Measurements from ENCODE around the gene MTRF1.
"Not testable (repeated sequence)": the region's sequence is repeated elsewhere in the genome, so short reads cannot be mapped to it uniquely, and the experiment has no call there.

MTRF1 gene

DNA sequence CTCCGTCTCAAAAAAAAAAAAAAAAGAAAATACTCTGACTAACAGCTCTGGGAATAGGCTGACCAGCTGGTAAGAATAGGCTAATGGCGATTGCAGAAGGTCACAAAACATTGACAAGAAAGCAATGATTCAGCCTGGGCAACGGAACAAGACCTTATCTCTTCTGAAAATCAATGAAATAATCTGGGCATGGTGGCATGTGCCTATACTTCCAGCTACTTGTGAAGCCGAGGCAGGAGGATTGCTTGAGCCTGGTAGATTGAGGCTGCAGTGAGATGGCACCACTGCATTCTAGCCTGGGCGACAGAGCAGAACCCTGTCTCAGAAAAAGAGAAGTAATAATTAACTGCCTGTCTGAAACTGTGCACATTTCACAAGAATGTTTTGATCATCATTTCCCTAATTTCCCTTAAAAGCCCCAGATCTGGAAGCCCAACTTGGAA, 18.8 kb upstream of the MTRF1 start:
- no peak for DNase-seq (ENCODE audit: low read depth in 2 of 2)

DNA sequence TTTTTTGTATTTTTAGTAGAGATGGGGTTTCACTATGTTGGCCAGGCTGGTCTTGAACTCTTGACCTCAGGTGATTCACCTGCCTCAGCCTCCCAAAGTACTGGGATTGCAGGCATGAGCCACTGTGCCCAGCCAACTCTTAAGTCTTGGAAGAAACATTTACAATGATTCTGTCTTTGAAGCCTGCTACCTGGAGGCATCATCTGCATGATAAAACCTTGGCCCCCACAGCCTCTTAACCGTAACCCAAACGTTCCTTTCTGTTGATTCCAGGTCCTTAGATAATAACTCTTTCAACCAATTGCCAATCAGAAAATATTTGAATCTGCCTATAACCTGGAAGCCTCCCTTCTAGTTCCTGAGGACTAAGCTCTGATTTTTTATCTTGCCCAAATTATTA, 15.8 kb upstream of the MTRF1 start:
- not testable (repeated sequence) for DNase-seq (ENCODE audit: low read depth in 2 of 2)

DNA sequence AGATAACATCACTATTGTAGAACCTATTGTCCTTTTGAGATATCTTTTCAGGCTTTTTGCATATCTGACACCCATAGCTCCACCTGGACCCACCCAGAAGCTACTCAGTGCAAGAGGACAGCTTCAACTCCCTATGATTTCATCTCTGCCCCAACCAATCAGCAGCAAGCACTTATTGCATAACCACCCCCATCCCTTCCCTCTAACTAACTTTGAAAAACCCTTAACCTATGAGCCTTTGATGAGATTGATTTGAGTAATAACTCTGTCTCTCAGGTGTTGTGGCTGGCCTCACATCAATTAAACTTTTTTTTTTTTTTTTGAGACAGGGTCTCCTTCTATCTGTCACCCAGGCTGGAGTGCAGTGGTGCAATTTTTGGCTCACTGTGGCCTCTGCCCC, 13.4 kb upstream of the MTRF1 start:
- no peak for DNase-seq (ENCODE audit: low read depth in 2 of 2)

DNA sequence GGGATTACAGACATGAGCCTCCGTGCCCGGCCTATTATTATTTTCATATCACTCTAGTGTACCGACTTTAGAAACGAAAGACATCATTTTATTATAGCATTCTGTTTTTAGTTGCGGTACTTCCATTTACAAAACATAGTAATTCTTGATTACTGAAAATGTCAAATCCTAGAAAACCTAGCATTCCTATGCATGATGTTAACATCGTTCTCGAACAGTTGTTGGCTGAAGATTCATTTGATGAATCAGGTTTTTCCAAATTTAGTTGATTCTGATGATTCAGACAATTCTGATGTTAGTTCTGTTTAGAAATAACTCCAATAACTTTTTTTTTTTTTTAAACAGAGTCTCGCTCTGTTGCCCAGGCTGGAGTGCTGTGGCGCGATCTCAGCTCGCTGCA, 11.5 kb upstream of the MTRF1 start:
- DNase-seq (ENCODE audit: low read depth in 2 of 2), result no peak

DNA sequence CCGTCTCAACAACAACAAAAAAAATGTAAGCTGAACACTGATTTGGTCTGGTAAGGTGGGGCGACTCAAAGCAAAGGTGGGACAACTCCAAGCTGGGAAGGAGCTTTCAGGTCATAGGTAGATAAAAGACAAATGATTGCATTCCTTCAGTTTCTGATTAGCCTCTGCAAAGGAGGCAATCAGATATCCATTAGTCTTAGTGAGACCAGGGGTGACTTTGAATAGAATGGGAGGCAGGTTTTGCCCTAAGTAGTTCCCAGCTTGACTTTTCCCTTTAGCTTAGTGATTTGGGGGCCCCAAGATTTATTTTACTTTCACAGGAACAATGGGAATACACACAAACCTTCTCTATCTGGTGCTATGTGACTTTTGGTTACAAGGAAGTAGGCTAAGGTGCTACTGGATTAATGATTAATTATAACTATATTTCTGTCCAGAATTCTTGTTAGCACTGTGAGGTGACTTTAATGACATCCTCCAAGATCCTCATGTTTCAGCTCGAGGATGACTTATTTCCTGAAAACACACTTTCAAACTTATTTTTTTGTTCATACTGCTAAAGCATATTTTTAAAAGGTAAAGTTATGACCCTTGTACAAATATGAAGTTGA, 10.6 kb upstream of the MTRF1 start:
- no peak for DNase-seq (ENCODE audit: low read depth in 2 of 2)

DNA sequence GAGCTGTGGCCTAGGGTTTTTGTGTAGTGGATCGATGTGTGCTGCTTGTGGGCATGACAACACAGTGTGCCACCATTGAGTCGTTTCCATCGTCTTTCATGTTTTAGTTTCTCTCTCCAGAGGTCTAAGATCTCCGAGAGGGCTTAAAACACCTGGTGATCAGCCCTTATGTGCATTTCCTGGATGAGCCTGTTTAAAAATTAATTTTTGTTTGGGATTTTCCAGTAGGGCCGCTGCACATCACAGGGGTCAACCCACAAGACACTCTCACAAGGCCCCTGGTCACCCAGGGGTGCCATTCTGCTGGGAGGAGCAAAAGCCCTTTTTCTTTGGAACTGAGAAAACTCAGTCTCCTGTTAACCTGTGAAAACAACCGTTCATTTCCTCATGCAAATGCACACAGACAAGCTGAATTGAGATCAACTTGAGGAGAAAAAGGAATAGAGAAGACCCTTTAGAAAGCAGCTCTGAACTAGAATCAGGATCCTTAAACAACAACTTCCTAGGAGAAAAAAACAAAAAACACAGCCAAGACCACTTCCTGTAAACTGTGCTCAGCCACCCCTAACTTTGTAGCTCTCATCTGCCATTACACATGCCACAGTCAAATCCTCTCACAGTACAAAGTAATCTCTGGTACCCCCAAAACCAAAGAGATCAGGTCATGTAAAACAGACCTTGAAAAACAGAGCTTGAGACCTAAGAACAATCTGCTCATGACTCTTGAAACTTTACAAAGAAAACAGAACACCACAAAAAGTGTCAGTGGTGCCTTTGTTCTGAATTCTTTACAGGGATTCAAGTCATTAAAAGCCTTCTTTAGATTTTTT, 8.3 kb upstream of the MTRF1 start:
- DNase-seq (ENCODE audit: low read depth in 2 of 2), result no peak

DNA sequence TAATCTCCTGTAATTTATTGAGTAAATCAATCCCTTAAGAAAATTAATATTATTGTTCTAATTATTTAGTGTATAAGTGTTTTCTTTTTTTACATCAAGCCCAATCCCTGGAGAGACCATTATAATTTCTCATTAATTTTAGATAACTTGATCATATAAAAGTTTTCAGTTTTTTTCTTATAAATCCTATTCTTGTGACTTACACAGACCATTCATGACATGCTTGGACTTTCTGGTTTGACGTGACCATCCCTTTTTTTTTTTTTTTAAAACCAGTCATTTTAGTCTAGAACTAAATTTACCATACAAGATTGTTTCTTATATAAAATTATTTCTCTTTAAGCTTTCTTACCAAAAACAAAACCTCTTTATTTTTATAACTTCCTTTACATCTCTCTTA, 5.4 kb upstream of the MTRF1 start:
- no peak for DNase-seq (ENCODE audit: low read depth in 2 of 2)

DNA sequence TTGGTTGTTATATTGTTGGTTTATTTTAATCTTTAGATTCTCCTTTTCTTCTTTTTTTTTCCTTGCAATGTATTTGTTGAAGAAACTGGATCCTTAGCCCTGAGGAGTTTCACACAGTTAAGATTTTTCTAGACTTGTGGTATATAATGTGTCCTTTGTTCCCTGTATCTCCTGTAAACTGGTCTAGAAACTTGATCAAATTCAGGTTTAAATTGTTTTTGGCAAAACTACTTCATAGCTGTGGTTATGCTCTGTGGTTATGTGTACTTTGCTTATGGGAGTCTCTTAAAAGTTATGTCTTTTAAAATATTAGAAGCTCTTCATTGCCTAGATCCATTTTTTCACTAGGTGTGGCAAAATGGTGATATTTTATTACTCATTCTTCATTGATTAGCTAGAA, 3.7 kb upstream of the MTRF1 start:
- no peak for DNase-seq (ENCODE audit: low read depth in 2 of 2)

DNA sequence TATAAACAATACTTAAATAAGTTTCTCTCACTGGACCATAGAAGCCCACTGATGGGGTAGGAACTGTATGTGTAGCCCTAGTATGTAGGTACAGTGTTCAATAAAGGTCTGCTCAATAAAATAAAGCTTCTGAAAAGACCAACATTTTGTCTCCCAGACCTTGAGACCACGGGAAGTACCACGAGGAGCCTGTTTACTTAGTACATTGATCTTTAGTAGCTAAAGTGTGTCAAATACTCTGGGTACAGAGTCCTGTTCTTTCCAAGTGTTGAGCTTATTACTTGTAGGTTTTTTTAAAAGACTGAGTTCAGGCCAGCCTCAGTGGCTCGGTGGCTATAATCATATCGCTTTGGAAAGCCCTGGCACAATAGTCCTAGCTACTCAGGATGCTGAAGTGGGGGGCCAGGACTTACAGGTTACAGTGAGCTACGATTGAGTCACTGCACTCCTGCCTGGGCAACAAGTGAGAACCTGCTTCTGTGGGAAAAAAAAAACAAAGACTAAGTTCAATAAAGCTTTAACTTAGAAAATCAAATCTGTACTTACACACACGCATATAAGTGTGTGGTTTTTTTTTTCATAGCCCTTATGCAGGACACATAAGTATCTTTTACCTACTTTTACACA, 3.4 kb downstream of the MTRF1 start:
- DNase-seq (ENCODE audit: low read depth in 2 of 2), result no peak

DNA sequence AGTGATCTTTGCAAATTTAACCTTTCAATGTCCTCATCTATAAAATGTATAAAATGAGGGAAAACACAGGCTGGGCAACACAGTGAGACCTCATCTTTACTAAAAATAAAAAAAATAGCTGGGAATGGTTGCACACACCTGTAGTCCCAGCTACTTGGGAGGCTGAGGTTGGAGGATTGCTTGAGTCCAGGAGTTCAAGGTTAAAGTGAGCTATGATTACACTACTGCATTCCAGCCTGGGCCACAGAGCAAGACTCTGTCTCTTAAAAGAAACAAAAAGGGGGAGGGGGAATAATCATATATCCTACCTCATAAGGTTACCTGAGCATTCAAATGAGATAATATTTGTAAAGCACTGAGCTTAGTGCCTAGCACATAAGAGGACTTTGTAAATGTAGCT, 5.8 kb downstream of the MTRF1 start:
- DNase-seq (ENCODE audit: low read depth in 2 of 2), result no peak

DNA sequence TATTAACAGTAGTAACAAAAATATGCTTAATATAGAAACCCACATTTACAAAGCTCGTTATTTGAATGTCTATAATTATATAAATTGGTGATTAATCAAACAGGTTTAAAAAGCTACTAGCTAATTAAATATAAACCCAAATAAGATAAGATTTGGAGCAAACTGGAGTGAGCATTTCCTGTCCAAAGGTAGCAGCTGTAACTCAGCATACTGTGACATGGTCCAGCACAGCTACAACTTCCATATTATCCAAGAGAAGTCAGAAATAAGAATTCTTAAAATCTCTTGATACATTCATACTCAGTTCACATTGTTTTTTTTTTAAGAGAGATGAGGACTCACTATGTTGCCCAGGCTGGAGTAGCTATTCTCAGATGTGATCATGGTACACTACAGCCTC, 8.5 kb downstream of the MTRF1 start:
- DNase-seq (ENCODE audit: low read depth in 2 of 2), result no peak

DNA sequence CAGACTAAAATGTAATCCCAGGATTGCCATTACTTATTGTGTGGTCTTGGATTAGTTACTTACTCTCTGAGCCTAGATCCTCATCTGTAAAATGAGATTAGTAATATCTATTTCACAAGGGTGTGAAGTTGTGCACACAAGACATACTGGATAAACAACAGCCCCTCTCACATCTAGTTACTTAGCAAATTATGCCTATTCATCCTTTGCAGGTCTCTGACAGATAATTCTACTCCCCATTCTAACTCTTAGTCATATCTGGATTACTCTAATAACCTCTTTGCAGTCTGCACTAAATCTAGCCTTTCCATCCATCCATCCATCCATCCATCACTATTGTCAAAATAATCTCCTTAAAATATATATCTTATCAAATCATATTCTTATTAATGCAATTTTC, 12.4 kb downstream of the MTRF1 start:
- no peak for DNase-seq (ENCODE audit: low read depth in 2 of 2)

DNA sequence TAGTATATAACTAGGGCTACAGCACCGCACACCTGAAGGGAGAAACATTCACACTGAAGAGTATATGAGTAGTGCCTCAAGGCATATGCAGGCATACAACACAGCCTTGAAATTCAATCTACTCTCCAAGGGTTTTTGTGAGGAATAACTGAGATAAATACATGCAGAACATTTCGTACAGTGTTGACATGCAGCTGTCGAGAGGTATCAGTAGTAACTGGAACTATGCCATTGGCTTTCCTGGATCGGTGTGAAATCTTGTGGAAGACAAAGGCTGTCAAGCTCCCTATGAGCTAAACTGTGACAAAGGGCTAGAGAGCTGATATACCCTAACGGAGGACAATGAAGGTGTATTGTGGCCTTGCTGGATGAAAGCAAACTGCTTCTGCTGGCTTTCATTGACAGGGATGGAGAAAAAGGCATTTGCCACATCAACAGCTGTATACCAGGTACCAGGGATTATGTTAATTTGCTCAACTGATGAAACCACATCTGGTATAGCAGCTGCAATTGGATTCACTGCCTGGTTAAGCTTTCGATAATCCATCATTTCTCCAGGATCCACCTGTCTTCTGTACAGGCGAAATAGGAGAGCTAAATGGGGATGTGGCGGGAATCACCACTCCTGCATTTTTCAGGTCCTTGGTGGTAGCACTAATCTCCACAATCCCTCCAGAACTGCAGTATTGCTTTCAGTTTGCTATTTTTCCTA, 16.3 kb downstream of the MTRF1 start:
- no peak for DNase-seq (ENCODE audit: low read depth in 2 of 2)

DNA sequence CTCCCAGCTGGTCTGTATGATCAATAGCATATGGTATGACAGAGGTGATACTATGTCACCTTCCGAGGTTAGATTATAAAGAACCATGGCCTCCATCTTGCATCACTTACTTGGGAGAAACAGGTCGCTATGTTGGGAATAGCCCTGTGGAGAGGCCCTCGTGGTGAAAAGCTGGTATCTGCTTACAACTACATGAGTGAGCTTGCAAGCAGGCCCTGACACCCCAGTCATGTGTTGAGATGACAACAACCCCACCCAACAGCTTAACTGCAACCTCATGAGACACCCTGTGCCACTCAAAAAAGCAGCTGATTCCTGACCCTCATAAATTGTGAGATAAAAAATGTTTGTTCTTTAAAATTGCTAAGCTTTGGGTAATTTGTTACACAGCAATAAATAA, 18.8 kb downstream of the MTRF1 start:
- no peak for DNase-seq (ENCODE audit: low read depth in 2 of 2)

DNA sequence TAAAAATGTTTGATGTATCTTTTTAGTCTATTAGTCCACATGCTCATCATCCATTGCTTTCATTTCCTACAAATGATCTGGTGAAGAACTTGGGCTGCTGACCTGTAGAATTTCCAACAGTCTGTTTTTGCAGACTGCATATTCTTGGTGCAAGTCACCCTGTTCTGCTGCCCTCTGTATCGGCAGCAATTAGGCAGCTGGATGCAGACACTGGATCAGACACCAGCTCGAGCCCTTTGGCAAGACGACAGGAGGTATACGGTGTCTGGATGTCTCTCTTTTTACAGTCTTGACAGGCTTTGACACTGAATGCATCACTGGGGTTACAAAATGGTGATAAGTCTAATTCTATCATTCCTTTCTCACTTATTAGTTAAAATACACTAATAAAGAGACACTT, 21.8 kb downstream of the MTRF1 start:
- no peak for DNase-seq (ENCODE audit: low read depth in 2 of 2)

DNA sequence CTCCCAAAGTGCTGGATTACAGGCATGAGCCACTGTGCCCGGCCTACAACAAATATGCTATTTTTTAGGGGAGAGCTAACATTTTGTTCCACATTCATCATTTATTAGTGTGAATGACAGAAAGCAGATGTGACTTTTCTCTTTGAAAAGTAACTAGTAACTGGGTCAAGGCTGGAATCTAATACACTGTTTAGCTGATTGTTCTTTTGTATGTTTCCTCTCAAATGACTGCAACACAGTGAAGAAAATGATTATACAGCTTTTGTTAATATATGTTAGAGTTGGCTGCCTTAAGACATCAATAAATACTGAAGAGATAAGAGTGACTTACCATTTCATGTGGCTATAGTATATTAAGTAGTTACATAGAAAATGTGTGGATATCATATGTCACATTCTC, 27.0 kb downstream of the MTRF1 start:
- no peak for DNase-seq (ENCODE audit: low read depth in 2 of 2)

DNA sequence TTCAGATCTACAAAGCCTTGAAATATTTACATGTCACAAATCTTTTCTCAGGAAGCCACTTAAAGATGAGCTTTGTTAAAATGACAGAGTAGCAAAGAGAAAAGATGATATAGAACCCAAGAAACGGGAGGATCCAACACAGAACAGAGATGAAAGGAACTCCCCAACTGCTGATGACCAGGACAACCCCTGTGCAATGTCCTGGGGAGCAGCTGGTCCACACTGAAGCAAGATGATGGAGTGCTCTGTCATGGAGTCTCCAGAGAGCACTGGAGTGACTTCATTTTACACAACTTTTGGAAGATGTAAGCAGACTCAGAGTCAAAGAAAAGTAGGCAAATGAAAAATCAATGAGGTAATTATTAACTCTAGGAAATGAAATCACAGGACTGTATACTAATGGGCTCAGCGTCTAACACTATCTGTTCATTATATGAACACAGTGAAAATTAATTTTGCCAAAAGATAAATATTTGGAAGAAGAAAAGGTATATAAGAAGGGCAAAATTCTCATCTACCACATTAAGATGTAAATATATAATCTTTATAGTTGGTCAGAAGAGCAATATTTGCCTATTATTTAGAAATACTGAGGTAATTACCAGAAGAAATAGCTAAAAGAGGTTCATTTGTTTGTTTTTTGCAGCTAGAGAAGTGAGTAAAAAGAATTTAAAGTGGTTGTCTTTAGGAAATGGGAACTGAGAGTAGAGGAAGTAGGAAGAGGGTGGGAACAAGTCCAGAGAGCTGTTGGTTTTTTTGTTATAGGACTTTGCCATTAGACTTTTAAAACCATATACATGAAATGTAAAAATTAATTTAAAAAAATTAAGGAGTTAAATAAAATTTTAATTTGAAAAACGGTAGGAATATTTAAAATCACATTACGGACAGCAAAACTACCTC, 30.5 kb downstream of the MTRF1 start:
- no peak for DNase-seq (ENCODE audit: low read depth in 2 of 2)

DNA sequence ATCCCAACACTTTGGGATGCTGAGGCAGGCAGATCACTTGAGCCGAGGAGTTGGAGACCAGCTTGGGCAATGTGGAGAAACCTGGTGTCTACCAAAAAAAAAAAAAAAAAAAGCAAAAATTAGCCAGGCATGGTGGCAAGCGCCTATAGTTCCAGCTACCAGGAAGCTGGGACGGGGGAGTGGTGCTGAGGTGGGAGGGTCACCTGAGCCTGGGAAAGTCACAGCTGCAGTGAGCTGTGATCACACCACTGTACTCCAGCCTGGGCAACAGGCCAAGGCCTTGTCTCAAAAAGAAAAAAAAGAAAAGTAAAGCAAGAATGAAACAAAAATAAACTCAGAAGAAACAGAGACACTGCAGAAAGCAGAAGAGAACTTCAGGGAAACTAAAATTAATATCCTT, 31.6 kb downstream of the MTRF1 start:
- DNase-seq (ENCODE audit: low read depth in 2 of 2), result no peak

DNA sequence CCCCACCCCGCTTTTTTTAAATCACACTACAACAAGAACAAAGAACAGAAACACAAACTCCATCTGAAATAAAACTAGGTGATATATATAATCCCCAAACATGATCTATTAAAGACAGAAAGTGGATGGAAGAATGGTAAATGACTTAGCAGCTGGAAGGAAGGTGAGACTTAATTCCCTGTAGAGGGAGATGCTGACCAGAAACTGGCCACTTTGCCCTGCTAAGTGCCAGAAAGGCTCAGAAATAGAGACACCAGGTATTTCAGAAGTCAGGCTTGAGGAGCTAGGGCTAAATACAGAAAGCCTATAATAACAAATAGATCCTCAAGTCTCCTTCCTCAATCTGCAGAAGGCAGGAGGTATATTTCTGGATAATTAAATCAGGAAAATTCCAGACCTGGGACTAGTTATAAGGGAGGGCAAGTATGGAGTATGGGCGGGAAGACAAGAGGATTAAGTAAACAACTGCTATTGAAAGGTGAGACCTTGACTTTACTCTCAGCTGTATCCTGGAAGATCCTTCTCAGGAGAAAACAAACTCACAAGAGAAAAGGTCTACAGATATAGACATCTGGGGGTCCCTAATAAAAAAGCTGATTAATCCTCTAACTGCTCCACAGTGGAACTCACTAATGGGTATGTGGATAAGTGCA, 32.2 kb downstream of the MTRF1 start:
- DNase-seq (ENCODE audit: low read depth in 2 of 2), result no peak

DNA sequence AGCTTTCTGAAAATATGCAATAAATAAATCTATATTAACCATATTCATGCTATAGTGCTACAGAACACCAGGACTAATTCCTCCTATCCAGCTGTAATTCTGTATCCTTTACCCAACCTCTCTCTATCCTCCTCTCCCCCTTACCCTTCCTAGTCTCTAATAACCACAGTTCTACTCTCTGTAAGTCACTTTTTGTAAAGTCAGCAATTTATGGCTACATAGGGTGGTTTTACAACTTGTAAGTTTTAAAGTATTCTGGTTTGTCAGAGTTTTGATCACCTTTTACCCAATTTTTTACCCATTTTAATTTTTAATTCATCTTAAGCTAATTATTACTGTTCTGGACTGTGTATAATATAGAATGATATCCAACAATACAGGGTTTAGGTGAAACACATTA, 34.0 kb downstream of the MTRF1 start:
- DNase-seq (ENCODE audit: low read depth in 2 of 2), result no peak

Data from stimulated activated CD8-positive, alpha-beta memory T cell treated with anti-CD3 and anti-CD28 coated beads, Interleukin-15, amount 100 ng/mL, for 4 hours (primary cell).